PC-3 (cell line): ENCODE data around the gene CTNNA2.
"Not testable (repeated sequence)": the region's sequence is repeated elsewhere in the genome, so short reads cannot be mapped to it uniquely, and the experiment has no call there.

ENCODE experiments used
- EZH2 ChIP-seq: fragments of 300-600 bp; sonication (generic); IDR thresholded peaks from one replicate; pipeline ENCODE4 v1.6.1; 2017; ENCODE audit warnings: antibody characterized with exemption, mild to moderate bottlenecking, low read length; ENCODE audit not compliant: unreplicated experiment
- TF ChIP-seq, protein P1 (sequence below): fragments of 300-600 bp; sonication (generic); conservative IDR thresholded peaks from 2 replicates; pipeline ENCODE4 v1.5.1; 2017; ENCODE audit warnings: antibody characterized with exemption, low read depth, mild to moderate bottlenecking, low read length

GRCh38 chr2:80032684-80033083 lies 519.8 kb downstream of the CTNNA2 start:
- TF ChIP-seq, protein P1, sequence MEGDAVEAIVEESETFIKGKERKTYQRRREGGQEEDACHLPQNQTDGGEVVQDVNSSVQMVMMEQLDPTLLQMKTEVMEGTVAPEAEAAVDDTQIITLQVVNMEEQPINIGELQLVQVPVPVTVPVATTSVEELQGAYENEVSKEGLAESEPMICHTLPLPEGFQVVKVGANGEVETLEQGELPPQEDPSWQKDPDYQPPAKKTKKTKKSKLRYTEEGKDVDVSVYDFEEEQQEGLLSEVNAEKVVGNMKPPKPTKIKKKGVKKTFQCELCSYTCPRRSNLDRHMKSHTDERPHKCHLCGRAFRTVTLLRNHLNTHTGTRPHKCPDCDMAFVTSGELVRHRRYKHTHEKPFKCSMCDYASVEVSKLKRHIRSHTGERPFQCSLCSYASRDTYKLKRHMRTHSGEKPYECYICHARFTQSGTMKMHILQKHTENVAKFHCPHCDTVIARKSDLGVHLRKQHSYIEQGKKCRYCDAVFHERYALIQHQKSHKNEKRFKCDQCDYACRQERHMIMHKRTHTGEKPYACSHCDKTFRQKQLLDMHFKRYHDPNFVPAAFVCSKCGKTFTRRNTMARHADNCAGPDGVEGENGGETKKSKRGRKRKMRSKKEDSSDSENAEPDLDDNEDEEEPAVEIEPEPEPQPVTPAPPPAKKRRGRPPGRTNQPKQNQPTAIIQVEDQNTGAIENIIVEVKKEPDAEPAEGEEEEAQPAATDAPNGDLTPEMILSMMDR, result not testable (repeated sequence)
- TF ChIP-seq EZH2, result not testable (repeated sequence)
